B cell (primary cell): Measurements from ENCODE around the gene PTPRG. TPM values are rescaled to one million over a fixed set of nuclear protein-coding genes. Genes with fewer than 3 reads are reported as not detected.

Source experiments
- ATAC-seq: fragments of 200-7000 bp; cut with Tn5 transposase; one replicate; pipeline ENCODE4 v1.10.0; 2021; ENCODE audit warnings: low read depth, mild to moderate bottlenecking, moderate number of reproducible peaks, moderate library complexity
- CTCF ChIA-PET: fragments of 350-600 bp; sonication (Branson Sonifier 250); formaldehyde crosslinking; loops from one replicate; lab custom pipeline; 2021; ENCODE audit warnings: antibody characterized with exemption, inconsistent platforms; lab: Charles Lee
- POLR2A ChIA-PET: fragments of 350-600 bp; sonication (Branson Sonifier 250); formaldehyde crosslinking; loops from one replicate; lab custom pipeline; 2021; ENCODE audit warnings: antibody characterized with exemption; lab: Charles Lee
- DNase-seq: peaks from one replicate; pipeline ENCODE4 v3.0.0; 2013
- H2AFZ ChIP-seq: 2 replicates; pipeline ENCODE4 v1.6.1; 2012; ENCODE audit warnings: mild to moderate bottlenecking, low read depth, low read length; ENCODE audit not compliant: insufficient read depth, poor library complexity, severe bottlenecking
- H3K27ac ChIP-seq, 2 donors: 1 replicate in 1 of 2; 2 replicates in 1 of 2; pipeline ENCODE4 v1.5.1; 2012 to 2013; ENCODE audit warnings: low read length in 2 of 2, mild to moderate bottlenecking in 2 of 2, moderate library complexity in 1 of 2
- H3K27me3 ChIP-seq, 4 experiments: fragments of 200-600 bp in 1 of 4; sonication (generic) in 1 of 4; replicated peaks in 1 of 4; 1 replicate in 2 of 4; 2 replicates in 2 of 4; pipeline versions ENCODE4 v1.6.1 to v1.7.0; 2013 to 2016; ENCODE audit warnings: low read length in 3 of 4, mild to moderate bottlenecking in 2 of 4, mixed read lengths in 1 of 4, moderate library complexity in 1 of 4; ENCODE audit not compliant: insufficient read depth in 4 of 4, control insufficient read depth in 3 of 4; ENCODE audit errors: control extremely low read depth in 1 of 4
- H3K36me3 ChIP-seq, 2 experiments: replicated peaks in 1 of 2; 1 replicate in 1 of 2; 2 replicates in 1 of 2; pipeline versions ENCODE4 v1.6.1 to v1.7.1; 2013; ENCODE audit warnings: low read length in 1 of 2; ENCODE audit not compliant: insufficient read depth in 2 of 2, control insufficient read depth in 1 of 2; ENCODE audit errors: control extremely low read depth in 1 of 2, extremely low read depth in 1 of 2
- H3K4me1 ChIP-seq, 2 donors: fragments of 200-600 bp in 1 of 2; sonication (generic) in 1 of 2; 1 replicate in 1 of 2; 2 replicates in 1 of 2; pipeline versions ENCODE4 v1.5.1 to v1.6.1; 2013 to 2017; ENCODE audit warnings: low read length in 2 of 2; ENCODE audit not compliant: control insufficient read depth in 2 of 2, insufficient read depth in 2 of 2
- H3K4me2 ChIP-seq: replicated peaks from 2 replicates; pipeline ENCODE3; 2012; ENCODE audit warnings: mild to moderate bottlenecking, low read depth, low read length; ENCODE audit not compliant: poor library complexity, severe bottlenecking
- H3K4me3 ChIP-seq, 5 experiments: fragments of 200-600 bp in 1 of 5; sonication (generic) in 1 of 5; 1 replicate in 3 of 5; 2 replicates in 2 of 5; pipeline versions ENCODE4 v1.5.1 to v1.7.0; 2011 to 2016; ENCODE audit warnings: low read length in 4 of 5, mild to moderate bottlenecking in 4 of 5, low read depth in 2 of 5, control low read depth in 1 of 5, moderate library complexity in 1 of 5; ENCODE audit not compliant: insufficient read depth in 1 of 5; ENCODE audit errors: control extremely low read depth in 1 of 5, extremely low read depth in 1 of 5
- H3K79me2 ChIP-seq: fragments of 200-600 bp; sonication (generic); one replicate; pipeline ENCODE4 v1.6.0; 2016; ENCODE audit warnings: low read length; ENCODE audit not compliant: control insufficient read depth, insufficient read depth
- H3K9ac ChIP-seq: fragments of 200-600 bp; sonication (generic); 2 replicates; pipeline ENCODE4 v1.6.1; 2017; ENCODE audit warnings: mild to moderate bottlenecking, low read length, moderate library complexity
- H3K9me3 ChIP-seq, 3 donors: one replicate each; pipeline versions ENCODE4 v1.6.1 to v1.7.1; 2013; ENCODE audit warnings: low read length in 2 of 3; ENCODE audit not compliant: control insufficient read depth in 2 of 3, insufficient read depth in 1 of 3; ENCODE audit errors: control extremely low read depth in 1 of 3
- H4K20me1 ChIP-seq: 2 replicates; pipeline ENCODE4 v1.6.0; 2012; ENCODE audit warnings: mild to moderate bottlenecking, low read length; ENCODE audit not compliant: insufficient read depth, control insufficient read depth, poor library complexity, severe bottlenecking
- H3K27ac Mint-ChIP-seq: one replicate; pipeline ENCODE4 v1.8.0; 2021; ENCODE audit warnings: mixed read lengths
- H3K27me3 Mint-ChIP-seq: one replicate; pipeline ENCODE4 v1.8.0; 2021; ENCODE audit warnings: mixed read lengths
- H3K4me1 Mint-ChIP-seq: one replicate; pipeline ENCODE4 v1.8.0; 2021; ENCODE audit warnings: mixed read lengths
- H3K4me3 Mint-ChIP-seq: one replicate; pipeline ENCODE4 v1.8.0; 2021; ENCODE audit warnings: mixed read lengths
- H3K9me3 Mint-ChIP-seq: one replicate; pipeline ENCODE4 v1.8.0; 2022; ENCODE audit warnings: mixed read lengths; ENCODE audit not compliant: insufficient read depth
- EZH2 ChIP-seq: IDR thresholded peaks from 2 replicates; pipeline ENCODE4 v1.6.1; 2012; ENCODE audit warnings: borderline replicate concordance, low read depth, mild to moderate bottlenecking, moderate library complexity, low read length; ENCODE audit not compliant: insufficient read depth, poor library complexity, severe bottlenecking
- WGBS: methylation state at CpG from one replicate; pipeline ENCODE4 v1.1.5; 2013; ENCODE audit warnings: missing lambda C conversion rate; ENCODE audit not compliant: insufficient coverage; 5-methylcytosine and 5-hydroxymethylcytosine counted together
- intact Hi-C: fragments of 100-400 bp; cut with micrococcal nuclease; formaldehyde crosslinking; loops from one replicate; pipeline ENCODE4 v1.10.0; 2022
- polyA plus RNA-seq: library from polyadenylated mRNA; depleted of rRNA; stranded (reverse); fragments of >200 nt; gene quantifications from 2 replicates; pipeline ENCODE4 v1.2.3, GENCODE V29; 2012
- total RNA-seq, 2 donors: library from RNA; stranded (reverse); fragments of 120-200 nt in 1 of 2; gene quantifications; 1 replicate in 1 of 2; 2 replicates in 1 of 2; pipeline versions ENCODE4 v1.2.3 to v1.2.4, GENCODE V29; 2013 to 2022
- TF ChIP-seq, protein P1 (sequence below): fragments of 200-600 bp; IDR thresholded peaks from one replicate; pipeline ENCODE4 v1.8.0; 2022; ENCODE audit warnings: antibody characterized with exemption, mild to moderate bottlenecking

The PTPRG gene
- total and polyA plus RNA-seq, 2 donors (not counting 1 experiment from before 2014, with no cell fraction given) = 0.12 to 1.3 TPM

DNA sequence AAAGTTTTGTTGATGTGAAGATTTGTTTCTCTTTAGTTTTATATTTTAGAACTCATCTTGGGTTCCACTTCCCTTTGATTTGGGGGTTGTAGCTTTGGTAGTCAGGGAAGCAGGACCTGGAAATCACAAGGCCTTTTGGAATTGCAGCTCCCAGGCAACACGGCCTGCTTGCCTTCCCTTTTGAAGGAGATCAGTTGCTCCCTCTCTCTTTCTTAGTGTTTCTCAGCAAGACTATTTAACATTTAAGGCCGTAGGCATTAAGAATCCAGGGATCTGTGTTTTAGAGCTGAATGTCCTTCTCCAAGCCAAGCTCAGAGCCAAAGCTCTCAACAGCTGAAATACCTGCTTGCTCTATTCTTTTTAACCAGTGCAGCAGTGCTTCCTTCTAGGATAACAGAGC, 310.3 kb downstream of the PTPRG start:
- no peaks in the 10 kb centered on the region for H3K27me3 ChIP-seq
- H3K36me3 ChIP-seq = no peaks in the 10 kb centered on the region
- Mint-ChIP-seq H3K27me3 (no peaks in the 10 kb centered on the region), H3K9me3 (no peaks in the 10 kb centered on the region), H3K4me3 (no peak overlapping the region), H3K4me1 (no peaks in the 10 kb centered on the region), H3K27ac (no peak overlapping the region)
- no peaks in the 10 kb centered on the region for H3K79me2 ChIP-seq
- H3K4me3 ChIP-seq = no peak overlapping the region
- ChIA-PET CTCF (no interaction called here), POLR2A (no interaction called here)
- intact Hi-C loops = no loop called here
- H3K9me3 ChIP-seq = no peaks in the 10 kb centered on the region
- H4K20me1 ChIP-seq = no peaks in the 10 kb centered on the region
- 83% methylated on average over 1 of the region's 2 CpGs for WGBS
- H3K27ac ChIP-seq = no peak overlapping the region
- no peak overlapping the region for H3K4me2 ChIP-seq
- TF ChIP-seq, protein P1, sequence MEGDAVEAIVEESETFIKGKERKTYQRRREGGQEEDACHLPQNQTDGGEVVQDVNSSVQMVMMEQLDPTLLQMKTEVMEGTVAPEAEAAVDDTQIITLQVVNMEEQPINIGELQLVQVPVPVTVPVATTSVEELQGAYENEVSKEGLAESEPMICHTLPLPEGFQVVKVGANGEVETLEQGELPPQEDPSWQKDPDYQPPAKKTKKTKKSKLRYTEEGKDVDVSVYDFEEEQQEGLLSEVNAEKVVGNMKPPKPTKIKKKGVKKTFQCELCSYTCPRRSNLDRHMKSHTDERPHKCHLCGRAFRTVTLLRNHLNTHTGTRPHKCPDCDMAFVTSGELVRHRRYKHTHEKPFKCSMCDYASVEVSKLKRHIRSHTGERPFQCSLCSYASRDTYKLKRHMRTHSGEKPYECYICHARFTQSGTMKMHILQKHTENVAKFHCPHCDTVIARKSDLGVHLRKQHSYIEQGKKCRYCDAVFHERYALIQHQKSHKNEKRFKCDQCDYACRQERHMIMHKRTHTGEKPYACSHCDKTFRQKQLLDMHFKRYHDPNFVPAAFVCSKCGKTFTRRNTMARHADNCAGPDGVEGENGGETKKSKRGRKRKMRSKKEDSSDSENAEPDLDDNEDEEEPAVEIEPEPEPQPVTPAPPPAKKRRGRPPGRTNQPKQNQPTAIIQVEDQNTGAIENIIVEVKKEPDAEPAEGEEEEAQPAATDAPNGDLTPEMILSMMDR = no peak
- TF ChIP-seq EZH2 = no peak
- H3K4me1 ChIP-seq = no peaks in the 10 kb centered on the region
- no peak overlapping the region for H2AFZ ChIP-seq
- DNase-seq (no peak), ATAC-seq (no peak)
- no peak overlapping the region for H3K9ac ChIP-seq

DNA sequence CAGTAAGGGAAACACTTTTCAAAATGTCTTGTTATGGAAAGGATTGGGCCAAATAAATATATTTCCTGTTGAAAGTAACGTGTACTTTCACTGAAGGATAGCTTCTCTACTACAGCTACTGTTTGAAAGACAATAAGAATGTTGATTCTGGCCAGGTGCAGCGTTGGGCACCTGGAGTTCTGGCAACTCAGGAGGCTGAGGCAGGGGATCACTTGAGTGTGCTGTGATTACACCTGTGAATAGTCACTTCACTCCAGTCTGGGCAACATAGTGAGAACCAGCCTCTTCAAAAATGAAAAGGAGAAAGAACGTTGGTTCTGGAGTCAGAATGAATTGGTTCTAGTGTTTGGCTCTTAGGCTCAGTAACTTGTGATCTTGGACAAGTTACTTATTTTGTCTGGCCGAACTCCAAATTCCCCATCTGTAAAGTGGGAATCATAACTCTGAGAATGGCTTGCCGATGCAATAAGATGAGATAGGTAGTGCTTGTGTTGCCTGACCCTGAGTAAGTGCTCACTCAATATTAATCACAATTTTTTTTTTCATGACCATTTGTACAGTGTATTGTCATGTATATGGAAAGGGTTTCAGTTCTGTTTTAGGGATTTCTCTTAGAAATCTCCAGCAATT, 310.8 kb downstream of the PTPRG start:
- ChIA-PET POLR2A (no interaction called here), CTCF (no interaction called here)
- Mint-ChIP-seq H3K4me1 (no peaks in the 10 kb centered on the region), H3K4me3 (no peak overlapping the region), H3K9me3 (no peaks in the 10 kb centered on the region), H3K27me3 (no peaks in the 10 kb centered on the region), H3K27ac (no peak overlapping the region)
- DNase-seq (no peak), ATAC-seq (no peak)
- no peak overlapping the region for H2AFZ ChIP-seq
- no peaks in the 10 kb centered on the region for H3K4me1 ChIP-seq
- H3K36me3 ChIP-seq = no peaks in the 10 kb centered on the region
- H3K79me2 ChIP-seq = no peaks in the 10 kb centered on the region
- no peaks in the 10 kb centered on the region for H4K20me1 ChIP-seq
- no peak overlapping the region for H3K9ac ChIP-seq
- no peak for TF ChIP-seq EZH2
- TF ChIP-seq, protein P1 = no peak
- no peak overlapping the region for H3K4me3 ChIP-seq
- WGBS = 77% methylated on average over 2 of the region's 5 CpGs
- no peak overlapping the region for H3K4me2 ChIP-seq
- no peak overlapping the region for H3K27ac ChIP-seq
- H3K9me3 ChIP-seq = no peaks in the 10 kb centered on the region
- H3K27me3 ChIP-seq = no peaks in the 10 kb centered on the region
- intact Hi-C loops = no loop called here
